GM19463 (cell line): ENCODE measurements around the gene ZDHHC6.
A peak's percentile ranks its signal among the peaks of the same experiment; 100 is the strongest.
"Not testable (repeated sequence)": the region's sequence is repeated elsewhere in the genome, so short reads cannot be mapped to it uniquely, and the experiment has no call there.

Experiments used
- ATAC-seq: cut with Tn5 transposase; IDR thresholded peaks from one replicate; pipeline ENCODE4 v1.9.1; 2021; ENCODE audit warnings: mild to moderate bottlenecking, moderate library complexity; ENCODE audit not compliant: unreplicated experiment

The ZDHHC6 gene

DNA sequence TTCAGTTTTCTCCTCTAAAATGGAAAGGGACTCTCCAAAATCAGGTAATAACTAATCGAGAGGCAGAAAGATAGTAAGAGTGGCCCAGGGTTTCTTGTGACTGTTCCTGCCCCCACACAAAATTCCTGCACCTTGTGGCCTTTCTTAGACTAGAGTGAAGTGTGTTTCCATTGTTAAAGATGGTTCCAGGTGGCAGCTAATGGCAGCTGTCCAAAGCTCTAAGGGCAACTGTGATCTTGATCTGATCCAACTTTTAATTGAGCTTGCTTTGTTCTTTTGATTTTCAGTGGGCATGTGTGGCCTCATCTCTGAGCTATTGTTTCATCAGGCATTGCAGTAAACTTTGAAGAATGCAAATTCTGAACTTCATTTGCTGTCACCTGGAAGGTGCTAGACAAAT lies 53.4 kb downstream of the ZDHHC6 start:
- no peak for ATAC-seq

DNA sequence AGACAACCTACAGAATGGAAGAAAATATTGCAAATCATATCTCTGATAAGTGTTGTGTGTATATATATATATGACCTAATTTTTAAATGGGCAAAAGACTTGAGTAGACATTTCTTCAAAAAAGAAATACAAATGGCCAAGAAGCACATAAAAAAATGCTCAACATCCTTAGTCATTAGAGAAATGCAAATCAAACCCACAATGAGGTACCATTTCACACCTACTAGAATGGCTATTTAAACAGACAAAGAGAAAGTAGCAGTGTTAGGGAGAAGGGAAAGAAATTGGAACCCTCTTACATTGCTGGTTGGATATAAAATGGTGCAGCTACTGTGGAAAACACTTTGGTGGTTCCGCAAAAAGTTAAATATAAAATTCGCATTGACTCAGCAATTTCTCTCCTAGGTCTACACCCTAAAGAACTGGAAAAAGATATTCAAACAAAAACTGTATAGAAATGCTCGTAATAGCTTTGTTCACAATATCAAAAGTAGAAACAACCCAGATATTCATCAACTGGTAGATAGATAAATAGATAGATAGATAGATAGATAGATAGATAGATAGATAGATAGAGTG lies 56.5 kb downstream of the ZDHHC6 start:
- no peak for ATAC-seq

DNA sequence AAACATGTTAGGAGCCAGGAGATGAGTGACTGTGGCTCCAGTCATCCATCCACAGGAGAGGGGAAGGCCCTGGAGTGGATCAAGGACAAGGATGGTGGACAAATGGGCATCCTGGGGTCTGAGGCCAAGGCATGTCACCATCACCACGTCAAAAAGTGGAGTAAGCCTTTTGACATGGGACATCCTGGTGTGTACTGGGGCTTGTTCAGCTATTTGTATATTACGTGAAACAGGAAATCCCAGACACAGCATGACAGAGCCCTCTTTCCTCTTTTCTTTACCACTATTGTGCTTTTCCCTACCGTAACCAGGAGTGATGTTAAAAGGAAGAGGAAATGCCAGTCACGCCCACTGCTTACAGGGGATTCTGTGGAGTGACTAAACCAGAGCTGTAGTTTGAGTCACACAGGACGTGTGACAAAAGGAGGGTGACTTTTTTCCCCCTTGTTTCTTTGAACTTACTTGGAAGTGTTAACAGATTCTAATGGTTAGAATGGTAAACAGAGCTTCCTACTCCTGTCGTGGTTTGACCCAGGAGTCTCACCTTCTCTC lies 57.4 kb downstream of the ZDHHC6 start:
- peak; percentile 74 for ATAC-seq

DNA sequence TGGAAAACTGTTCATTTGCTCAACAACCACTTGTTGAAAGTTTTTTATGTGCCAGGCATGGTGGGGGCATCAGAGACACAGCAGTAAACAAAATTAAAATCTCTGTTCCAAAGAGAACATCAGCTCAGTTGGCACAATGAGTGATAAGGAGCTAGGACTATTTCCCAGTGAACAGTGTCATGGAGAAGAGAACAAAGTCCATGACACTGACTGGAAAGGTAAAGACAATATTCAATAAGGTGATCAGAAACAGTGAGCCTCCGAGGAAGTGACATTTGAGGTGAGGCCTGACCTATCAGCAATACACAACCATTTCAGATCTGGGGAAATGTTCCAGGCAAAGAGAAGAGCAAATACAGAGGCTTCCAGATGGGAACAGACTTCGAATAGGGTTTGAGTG lies 58.2 kb downstream of the ZDHHC6 start:
- no peak for ATAC-seq

DNA sequence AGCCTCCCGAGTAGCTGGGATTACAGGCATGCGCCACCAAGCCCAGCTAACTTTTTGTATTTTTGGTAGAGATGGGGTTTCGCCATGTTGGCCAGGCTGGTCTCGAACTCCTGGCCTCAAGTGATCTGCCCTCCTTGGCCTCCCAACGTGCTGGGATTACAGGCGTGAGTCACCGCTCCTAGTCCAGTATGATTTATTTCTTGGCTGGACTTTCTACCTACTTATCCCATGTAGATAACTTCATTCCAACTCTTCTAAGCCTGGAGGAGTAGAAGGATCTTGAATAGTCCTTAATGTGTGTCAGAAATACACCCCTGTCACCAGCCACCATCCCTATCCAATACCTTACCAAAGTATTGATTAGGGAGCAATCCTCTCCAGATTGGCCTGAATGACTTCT lies 58.7 kb downstream of the ZDHHC6 start:
- not testable (repeated sequence) for ATAC-seq

DNA sequence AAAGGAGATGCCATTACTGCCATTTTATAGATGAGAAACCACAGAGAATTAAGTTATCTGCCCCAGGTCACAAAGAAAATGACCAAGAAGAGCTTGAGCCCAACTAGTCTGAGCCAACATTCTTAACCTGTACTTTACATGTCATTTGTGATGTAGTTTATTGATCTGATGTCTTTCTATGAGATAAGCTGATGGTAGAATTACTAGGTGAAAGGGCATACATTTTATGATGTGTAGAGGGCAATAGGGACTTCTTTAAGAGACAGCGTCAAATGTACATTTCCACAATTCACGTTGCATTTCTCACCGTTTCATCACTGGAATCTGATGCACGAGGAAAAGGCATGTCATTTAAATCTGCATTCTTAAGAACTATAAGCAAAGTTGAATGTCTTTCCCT lies 61.5 kb downstream of the ZDHHC6 start:
- no peak for ATAC-seq

DNA sequence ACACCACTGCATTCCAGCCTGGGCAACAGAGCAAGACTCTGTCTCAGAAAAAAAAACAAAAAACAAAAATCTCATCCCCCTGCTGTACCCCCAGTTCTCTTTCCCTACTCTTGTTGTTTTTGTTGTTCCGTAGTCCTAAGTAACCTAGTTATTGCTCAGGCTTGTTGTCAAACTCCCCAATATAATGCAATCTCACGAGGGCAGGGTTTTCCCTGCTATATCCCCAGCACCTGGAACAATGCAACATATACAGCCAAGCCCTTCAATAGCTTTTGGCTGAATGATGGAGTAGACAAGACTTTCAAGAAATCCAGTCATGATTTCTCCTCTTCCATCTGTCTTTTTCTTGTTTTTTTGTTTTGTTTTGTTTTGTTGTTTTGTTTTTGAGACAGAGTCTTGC lies 62.6 kb downstream of the ZDHHC6 start:
- no peak for ATAC-seq

DNA sequence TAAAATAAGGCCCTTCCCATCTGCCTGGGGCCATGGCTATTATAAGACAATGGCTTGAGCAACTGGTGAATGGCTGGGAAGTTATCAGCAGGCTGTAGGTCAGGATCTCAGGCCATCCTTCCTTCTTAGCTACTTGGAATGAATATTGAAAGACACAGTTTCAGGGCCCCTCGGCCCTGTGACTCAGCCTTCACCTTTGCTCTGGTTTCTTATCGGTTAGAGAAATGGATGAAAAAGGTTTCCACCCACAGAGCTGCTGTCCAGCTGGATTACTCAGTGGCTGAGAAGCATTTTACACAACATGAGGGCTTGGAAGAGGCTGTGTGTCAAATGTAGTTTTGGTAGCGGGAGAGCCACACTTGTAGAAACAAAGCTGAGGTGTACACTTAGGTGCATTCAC lies 63.4 kb downstream of the ZDHHC6 start:
- peak; percentile 74 for ATAC-seq

DNA sequence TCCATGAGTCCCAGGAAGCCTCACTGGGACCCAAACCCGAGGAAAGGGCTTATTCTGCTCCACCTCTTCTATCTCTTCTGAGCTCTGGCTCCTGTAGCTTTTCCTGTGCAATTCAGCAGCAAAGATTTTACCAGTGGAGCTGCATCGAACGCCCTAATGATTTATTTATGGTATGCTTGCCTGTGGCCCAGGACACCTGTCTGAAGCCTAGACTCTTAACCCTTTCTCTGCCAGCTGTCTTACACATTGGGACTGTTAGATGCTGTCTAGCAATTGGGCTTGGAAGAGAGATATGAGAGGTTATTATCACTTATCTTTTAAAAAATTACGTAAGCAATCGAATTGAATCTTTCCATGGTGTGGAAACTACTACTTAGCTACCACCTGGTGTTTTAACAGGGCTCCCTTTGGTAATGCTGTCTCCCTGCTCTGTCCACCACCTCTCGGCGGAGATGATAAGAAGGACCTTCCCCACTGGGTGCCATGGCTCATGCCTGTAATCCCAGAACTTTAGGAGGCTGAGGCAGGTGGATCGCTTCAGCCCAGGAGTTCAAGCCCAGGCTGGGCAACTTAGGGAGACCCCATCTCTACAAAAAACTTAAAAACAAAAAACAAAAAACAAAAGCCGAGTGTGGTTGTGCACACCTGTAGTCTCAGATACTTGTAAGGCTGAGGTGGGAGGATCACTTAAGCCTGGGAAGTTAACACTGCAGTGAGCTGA lies 64.0 kb downstream of the ZDHHC6 start:
- no peak for ATAC-seq
